Stimulated activated CD8-positive, alpha-beta memory T cell treated with anti-CD3 and anti-CD28 coated beads, Interleukin-15, amount 100 ng/mL, for 4 hours (primary cell): ENCODE results near the gene DOCK1.

Experiments used
- DNase-seq, 2 donors: peaks; one replicate each; pipeline ENCODE4 v3.0.0-alpha.2; 2020; ENCODE audit warnings: low read depth in 2 of 2

DOCK1 gene

GRCh38 chr10:126950401-126951105, 45.3 kb downstream of the DOCK1 start:
- DNase-seq, result no peak

GRCh38 chr10:126953886-126954285, 48.7 kb downstream of the DOCK1 start:
- no peak for DNase-seq

GRCh38 chr10:126955396-126955795, 50.2 kb downstream of the DOCK1 start:
- no peak for DNase-seq

GRCh38 chr10:126955934-126956711, 50.9 kb downstream of the DOCK1 start:
- no peak for DNase-seq

DNA sequence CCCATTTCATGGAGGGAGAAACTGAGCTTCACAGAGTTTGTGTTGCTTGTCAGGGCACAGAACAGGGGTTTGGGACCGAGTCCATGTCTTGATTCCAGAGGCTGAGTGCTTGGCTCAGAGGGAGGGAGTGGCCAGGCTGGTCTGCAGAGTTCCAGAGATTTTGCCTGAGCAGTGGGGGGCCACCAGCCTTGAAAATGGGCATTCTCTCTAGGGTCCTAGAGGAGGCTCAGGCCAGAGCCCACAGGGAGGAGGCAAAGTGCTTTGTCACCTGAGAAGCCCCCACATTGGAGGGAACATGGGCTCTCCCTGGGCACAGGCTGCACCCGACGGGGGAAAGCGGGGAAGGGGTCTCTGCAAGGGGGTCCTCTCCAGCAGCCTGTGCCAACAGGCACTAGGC, 51.5 kb downstream of the DOCK1 start:
- no peak for DNase-seq

- DNase-seq, result no peak
Measured at GRCh38 chr10:126957111-126957510, 51.9 kb downstream of the DOCK1 start.

- DNase-seq, result no peak
Measured at GRCh38 chr10:126959431-126959830, 54.2 kb downstream of the DOCK1 start.

- DNase-seq, result no peak
Measured at GRCh38 chr10:126959906-126960685, 54.9 kb downstream of the DOCK1 start.

GRCh38 chr10:126963354-126963753, 58.1 kb downstream of the DOCK1 start:
- no peak for DNase-seq

DNA sequence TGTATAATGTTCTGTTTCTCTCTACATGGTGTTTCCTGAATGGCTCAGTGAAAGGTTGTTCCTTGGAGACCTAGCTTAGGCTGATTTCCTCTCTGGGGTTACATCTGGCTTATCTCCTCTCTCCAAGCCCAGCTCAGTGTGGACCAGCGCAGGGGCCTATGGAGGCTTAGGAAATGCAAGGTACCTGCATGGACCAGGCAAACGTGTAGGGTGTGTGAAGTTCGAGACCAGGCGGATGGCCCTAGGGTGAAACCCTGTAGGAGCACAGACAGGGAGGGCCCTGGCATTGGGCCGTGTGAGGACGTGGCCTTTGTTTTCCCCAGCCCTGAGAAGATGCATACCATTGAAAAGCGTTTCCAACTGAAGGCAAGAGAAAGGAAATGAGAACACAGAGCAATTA, 59.0 kb downstream of the DOCK1 start:
- DNase-seq, result no peak

DNA sequence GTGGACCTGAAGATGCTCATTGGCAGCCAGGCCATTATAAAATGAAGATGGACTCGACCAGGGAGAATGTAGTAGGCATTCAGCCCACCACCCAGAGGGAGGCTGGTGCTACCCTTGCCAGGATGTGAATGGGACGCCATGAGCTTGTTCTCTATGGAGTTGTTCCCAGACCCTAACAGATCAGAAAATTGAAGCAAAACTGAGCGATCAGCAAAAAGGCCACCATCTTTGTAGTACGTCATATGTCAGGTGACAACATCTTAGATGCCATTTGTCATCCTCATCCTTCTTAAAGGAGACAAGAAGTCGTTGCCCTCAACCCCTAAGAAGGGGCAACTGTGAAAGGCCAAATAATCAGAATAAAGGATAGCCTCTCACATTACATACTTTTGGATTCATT, 61.7 kb downstream of the DOCK1 start:
- no peak for DNase-seq

DNA sequence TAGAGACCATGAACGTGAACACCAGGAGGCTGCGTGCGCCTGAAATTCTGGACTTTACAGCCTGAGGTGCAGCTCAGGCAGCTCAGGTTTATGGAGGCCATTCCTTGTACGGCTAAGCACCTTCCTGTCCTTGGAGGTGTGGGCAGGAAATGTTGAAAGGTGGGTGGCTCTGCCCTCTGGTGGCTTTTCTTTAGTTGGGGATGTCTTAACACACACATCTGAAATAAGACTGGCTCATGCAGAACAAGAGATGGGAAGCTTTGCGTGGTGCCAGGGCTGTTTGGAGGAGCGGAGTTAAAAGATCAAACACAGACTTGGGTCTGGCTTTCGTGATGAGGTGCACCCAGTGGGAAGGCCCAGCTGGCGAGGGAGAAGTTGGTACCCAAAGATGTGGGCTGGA, 64.1 kb downstream of the DOCK1 start:
- DNase-seq, result no peak

- no peak for DNase-seq
Measured at GRCh38 chr10:126972635-126973414, 67.6 kb downstream of the DOCK1 start.

DNA sequence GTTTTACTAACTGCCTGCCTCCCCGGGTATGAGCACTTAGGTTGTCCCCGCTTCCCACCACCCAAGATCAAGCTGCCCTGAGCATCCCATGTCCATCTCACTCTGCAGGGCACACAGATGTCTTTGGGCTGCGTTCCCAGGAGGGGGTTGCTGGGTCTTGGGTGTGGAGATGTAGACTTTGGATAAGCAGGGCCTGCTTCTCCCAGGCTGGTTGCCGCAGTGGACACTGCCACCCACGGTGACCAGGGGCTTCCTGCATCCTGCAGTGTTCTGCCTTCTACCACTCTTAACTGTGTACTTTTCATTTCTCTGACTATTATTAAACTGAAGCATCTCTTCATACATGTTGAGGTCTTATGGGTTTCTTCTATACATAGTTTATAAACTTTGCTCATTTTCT, 70.0 kb downstream of the DOCK1 start:
- no peak for DNase-seq

GRCh38 chr10:126977216-126977615, 72.0 kb downstream of the DOCK1 start:
- DNase-seq, result no peak

- DNase-seq, result no peak
Measured at GRCh38 chr10:126979311-126979710, 74.1 kb downstream of the DOCK1 start.

- DNase-seq, result no peak
Measured at GRCh38 chr10:126993208-126993607, 88.0 kb downstream of the DOCK1 start.

DNA sequence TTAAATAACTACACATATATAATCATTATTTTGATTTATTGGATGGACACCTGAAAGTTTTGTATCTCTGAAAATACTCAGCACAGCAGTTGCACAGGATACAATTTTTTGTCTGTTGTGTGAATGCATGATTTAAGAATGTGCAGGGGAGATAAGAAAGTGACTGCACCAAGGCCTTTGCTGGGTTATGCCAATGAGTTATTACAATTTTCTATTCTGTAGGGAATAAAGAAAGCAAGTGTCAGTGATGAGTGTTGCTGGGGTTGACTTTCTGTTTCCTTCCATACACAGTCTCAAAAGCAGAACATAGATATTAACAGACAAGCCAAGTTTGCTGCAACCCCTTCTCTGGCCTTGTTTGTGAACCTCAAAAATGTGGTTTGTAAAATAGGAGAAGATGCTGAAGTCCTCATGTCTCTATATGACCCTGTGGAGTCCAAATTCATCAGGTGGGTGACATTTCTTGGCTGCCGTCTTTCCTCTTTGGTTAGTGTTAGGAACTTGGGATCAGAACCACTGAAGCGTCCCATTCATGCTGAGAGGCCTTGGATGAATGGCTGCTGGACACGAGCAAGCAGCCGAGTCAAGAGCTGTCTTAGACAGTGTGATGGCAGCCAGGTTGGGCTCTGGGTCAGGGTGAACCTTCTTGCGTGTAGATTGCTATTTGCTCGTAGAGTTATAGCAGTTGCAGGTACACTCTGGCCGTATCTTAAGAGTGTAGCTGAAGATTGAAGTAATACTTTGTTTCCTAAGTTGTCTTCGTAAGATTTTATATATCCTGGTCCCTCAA, 92.8 kb downstream of the DOCK1 start:
- no peak for DNase-seq

- no peak for DNase-seq
Measured at GRCh38 chr10:127000598-127000997, 95.4 kb downstream of the DOCK1 start.

GRCh38 chr10:127003032-127003685, 97.9 kb downstream of the DOCK1 start:
- DNase-seq, result no peak
